Caco-2 (cell line): ENCODE measurements around the gene MCC. TPM values are rescaled to one million over a fixed set of nuclear protein-coding genes. Genes with fewer than 3 reads are reported as not detected.

Experiments
- BruUV-seq: library from RNA; stranded (reverse); fragments of 400-500 nt; replicated peaks from 2 replicates; lab custom pipeline; 2021; lab: Mats Ljungman, UMichigan
- CTCF ChIA-PET: fragments of 300-600 bp; sonication (Branson Sonifier 250); formaldehyde crosslinking; loops from one replicate; lab custom pipeline; 2022; ENCODE audit warnings: antibody characterized with exemption; lab: Charles Lee
- POLR2A ChIA-PET: fragments of 300-600 bp; sonication (Branson Sonifier 250); formaldehyde crosslinking; loops from one replicate; lab custom pipeline; 2022; ENCODE audit warnings: antibody characterized with exemption; lab: Charles Lee
- DNase-seq, 2 experiments: peaks; one replicate each; pipeline versions ENCODE4 v3.0.0 to v3.0.0-alpha.2; 2020 to 2022
- H3K27me3 ChIP-seq: replicated peaks from 2 replicates; pipeline ENCODE4 v1.6.0; 2011; ENCODE audit warnings: low read length; ENCODE audit not compliant: control insufficient read depth, insufficient read depth
- H3K36me3 ChIP-seq: 2 replicates; pipeline ENCODE4 v1.5.1; 2011; ENCODE audit warnings: low read length; ENCODE audit not compliant: control insufficient read depth, insufficient read depth
- H3K4me1 ChIP-seq: fragments of 250-450 bp; sonication (Bioruptor Pico); 2 replicates; pipeline ENCODE4 v1.5.1; 2020; ENCODE audit warnings: mild to moderate bottlenecking
- H3K4me3 ChIP-seq: 2 replicates; pipeline ENCODE4 v1.5.1; 2011; ENCODE audit warnings: low read depth, mild to moderate bottlenecking, control low read depth, low read length
- H3K9me3 ChIP-seq: fragments of 250-450 bp; sonication (Bioruptor Pico); 2 replicates; pipeline ENCODE4 v1.5.1; 2020; ENCODE audit warnings: mild to moderate bottlenecking, moderate library complexity
- H3K27ac Mint-ChIP-seq: one replicate; pipeline ENCODE4 v1.8.0; 2022; ENCODE audit warnings: mixed read lengths; ENCODE audit not compliant: unreplicated experiment
- H3K27me3 Mint-ChIP-seq: one replicate; pipeline ENCODE4 v1.8.0; 2022; ENCODE audit warnings: mixed read lengths; ENCODE audit not compliant: insufficient read depth, unreplicated experiment
- H3K36me3 Mint-ChIP-seq: one replicate; pipeline ENCODE4 v1.8.0; 2022; ENCODE audit warnings: mild to moderate bottlenecking, mixed read lengths; ENCODE audit not compliant: insufficient read depth, unreplicated experiment
- H3K4me1 Mint-ChIP-seq: one replicate; pipeline ENCODE4 v1.8.0; 2022; ENCODE audit warnings: low read depth, mixed read lengths; ENCODE audit not compliant: unreplicated experiment
- H3K4me3 Mint-ChIP-seq: one replicate; pipeline ENCODE4 v1.8.0; 2022; ENCODE audit warnings: mild to moderate bottlenecking, moderate library complexity, mixed read lengths; ENCODE audit not compliant: unreplicated experiment
- H3K9me3 Mint-ChIP-seq: one replicate; pipeline ENCODE4 v1.8.0; 2022; ENCODE audit warnings: mixed read lengths; ENCODE audit not compliant: unreplicated experiment
- intact Hi-C: fragments of 100-400 bp; cut with micrococcal nuclease; formaldehyde crosslinking; loops from one replicate; pipeline ENCODE4 v1.10.0; 2022; ENCODE audit not compliant: unreplicated experiment
- total RNA-seq: library from RNA; stranded (reverse); gene quantifications from 2 replicates; pipeline ENCODE4 v1.2.3, GENCODE V29; 2022
- TF ChIP-seq, protein P1 (sequence below), 2 experiments: fragments of 200-600 bp in 1 of 2; IDR thresholded peaks; 1 replicate in 1 of 2; 2 replicates in 1 of 2; pipeline versions ENCODE4 v1.5.1 to v1.8.0; 2011 to 2022; ENCODE audit warnings: antibody characterized with exemption in 1 of 2, control low read depth in 1 of 2, inconsistent platforms in 1 of 2, low read depth in 1 of 2, low read length in 1 of 2, mild to moderate bottlenecking in 1 of 2, moderate library complexity in 1 of 2; ENCODE audit not compliant: insufficient read depth in 1 of 2, severe bottlenecking in 1 of 2, unreplicated experiment in 1 of 2

Gene MCC
- total RNA-seq, 1 experiment from 2014 or later, result 0.09 TPM

DNA sequence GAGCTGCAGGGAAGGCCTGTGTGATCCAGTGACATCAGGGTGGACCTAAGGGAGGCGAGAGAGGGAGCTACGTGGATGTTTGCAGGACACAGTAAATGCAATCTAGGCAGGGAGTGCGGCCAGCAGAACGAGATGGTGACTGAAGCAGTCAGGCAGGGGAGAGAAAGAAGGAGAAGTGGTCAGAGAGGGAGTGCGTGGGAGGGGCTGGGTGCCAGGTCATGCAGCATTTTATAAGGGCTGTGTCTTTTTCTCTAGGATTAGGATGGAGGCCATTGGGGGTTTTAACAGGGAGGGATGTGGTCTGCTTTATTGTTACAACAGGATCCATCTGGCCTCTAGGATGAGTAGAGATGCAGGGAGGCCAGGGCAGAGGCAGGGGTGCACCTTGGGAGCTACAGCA lies 431.3 kb downstream of the MCC start:
- POLR2A ChIA-PET, result interaction anchor here (0.6 kb wide), 1 partner anchor 28 kb away, joined by 4 read pairs; no protein-coding TSS in a partner anchor
- intact Hi-C loops, result loop anchor here (1.0 kb wide), 1 partner anchor 273 kb away; no protein-coding TSS in a partner anchor

DNA sequence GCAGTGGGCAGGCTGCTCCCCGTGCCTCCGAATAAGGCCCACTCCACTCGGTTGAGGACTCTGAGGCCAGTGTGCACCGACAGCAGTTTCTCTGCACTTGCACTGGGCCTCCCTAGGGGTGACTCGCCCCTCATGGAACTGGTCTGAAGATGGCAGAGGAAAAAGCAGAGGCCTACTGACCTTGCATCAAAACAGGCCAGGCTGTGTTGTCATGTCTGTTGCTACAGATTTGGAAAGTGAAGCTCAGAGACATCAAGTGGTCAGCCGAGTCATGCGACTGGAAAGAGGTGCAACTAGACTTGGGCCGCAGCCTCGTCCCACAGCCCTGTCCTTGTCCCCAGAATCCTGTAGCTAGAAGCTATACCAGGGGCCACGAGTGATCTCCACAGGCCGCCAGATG lies 433.4 kb downstream of the MCC start:
- no peak overlapping the region for H3K4me3 ChIP-seq
- Mint-ChIP-seq H3K9me3 (no peaks in the 10 kb centered on the region), H3K4me1 (no peaks in the 10 kb centered on the region), H3K27ac (no peak overlapping the region), H3K27me3 (peaks cover 4% of the 10 kb centered on the region), H3K36me3 (no peaks in the 10 kb centered on the region), H3K4me3 (no peak overlapping the region)
- ChIA-PET CTCF (no interaction called here), POLR2A (no interaction called here)
- no TSS peak for BruUV-seq
- intact Hi-C loops, result no loop called here
- DNase-seq, result no peak
- TF ChIP-seq, protein P1, sequence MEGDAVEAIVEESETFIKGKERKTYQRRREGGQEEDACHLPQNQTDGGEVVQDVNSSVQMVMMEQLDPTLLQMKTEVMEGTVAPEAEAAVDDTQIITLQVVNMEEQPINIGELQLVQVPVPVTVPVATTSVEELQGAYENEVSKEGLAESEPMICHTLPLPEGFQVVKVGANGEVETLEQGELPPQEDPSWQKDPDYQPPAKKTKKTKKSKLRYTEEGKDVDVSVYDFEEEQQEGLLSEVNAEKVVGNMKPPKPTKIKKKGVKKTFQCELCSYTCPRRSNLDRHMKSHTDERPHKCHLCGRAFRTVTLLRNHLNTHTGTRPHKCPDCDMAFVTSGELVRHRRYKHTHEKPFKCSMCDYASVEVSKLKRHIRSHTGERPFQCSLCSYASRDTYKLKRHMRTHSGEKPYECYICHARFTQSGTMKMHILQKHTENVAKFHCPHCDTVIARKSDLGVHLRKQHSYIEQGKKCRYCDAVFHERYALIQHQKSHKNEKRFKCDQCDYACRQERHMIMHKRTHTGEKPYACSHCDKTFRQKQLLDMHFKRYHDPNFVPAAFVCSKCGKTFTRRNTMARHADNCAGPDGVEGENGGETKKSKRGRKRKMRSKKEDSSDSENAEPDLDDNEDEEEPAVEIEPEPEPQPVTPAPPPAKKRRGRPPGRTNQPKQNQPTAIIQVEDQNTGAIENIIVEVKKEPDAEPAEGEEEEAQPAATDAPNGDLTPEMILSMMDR (IDR thresholded peaks at IDR 0.05; ENCODE audit: insufficient read depth in 1 of 2, low read depth in 1 of 2, low read length in 1 of 2, severe bottlenecking in 1 of 2, unreplicated experiment in 1 of 2), result no peak
- H3K27me3 ChIP-seq, result no peaks in the 10 kb centered on the region
- H3K4me1 ChIP-seq, result no peaks in the 10 kb centered on the region
- no peaks in the 10 kb centered on the region for H3K9me3 ChIP-seq
- H3K36me3 ChIP-seq, result no peaks in the 10 kb centered on the region

More for the DNA sequence above, 431.3 kb downstream of the MCC start:
- TF ChIP-seq, protein P1 (IDR thresholded peaks at IDR 0.05; ENCODE audit: insufficient read depth in 1 of 2, low read depth in 1 of 2, low read length in 1 of 2, severe bottlenecking in 1 of 2, unreplicated experiment in 1 of 2), result no peak
- H3K27me3 Mint-ChIP-seq, result peaks cover 10% of the 10 kb centered on the region
- no peaks in the 10 kb centered on the region for H3K4me1 ChIP-seq
- H3K27ac Mint-ChIP-seq, result no peak overlapping the region
- no peak overlapping the region for H3K4me3 Mint-ChIP-seq
- H3K36me3 Mint-ChIP-seq, result no peaks in the 10 kb centered on the region
- BruUV-seq, result no TSS peak
- no peaks in the 10 kb centered on the region for H3K9me3 Mint-ChIP-seq
- no peaks in the 10 kb centered on the region for H3K4me1 Mint-ChIP-seq
- H3K27me3 ChIP-seq, result no peaks in the 10 kb centered on the region
- H3K36me3 ChIP-seq, result no peaks in the 10 kb centered on the region
- H3K9me3 ChIP-seq, result no peaks in the 10 kb centered on the region
- CTCF ChIA-PET, result no interaction called here
- no peak overlapping the region for H3K4me3 ChIP-seq
- no peak for DNase-seq

DNA sequence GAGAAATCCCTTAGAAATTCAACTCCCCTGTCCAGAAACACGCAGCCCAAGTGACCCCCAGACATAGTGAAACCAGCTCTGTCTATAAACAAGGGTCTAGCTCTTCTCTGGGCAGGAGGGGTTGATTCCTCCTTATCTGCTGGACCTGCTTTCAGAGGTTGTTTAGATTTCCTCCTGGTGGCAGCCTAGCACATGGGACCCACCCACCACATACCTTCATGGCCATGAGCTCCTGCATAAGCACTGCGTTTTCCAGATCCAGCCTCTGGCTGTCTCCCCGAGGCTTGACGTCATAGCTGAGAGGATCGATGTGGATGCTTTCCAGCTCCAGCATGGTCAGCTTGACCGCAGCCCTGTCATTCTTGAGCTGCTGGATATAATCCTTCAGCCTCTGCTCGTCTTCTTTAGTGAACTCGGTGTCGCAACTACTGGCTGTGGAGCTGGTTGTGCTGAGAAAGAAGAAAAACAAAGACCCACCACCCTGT lies 434.7 kb downstream of the MCC start:
- H3K9me3 Mint-ChIP-seq, result no peaks in the 10 kb centered on the region
- POLR2A ChIA-PET, result no interaction called here
- intact Hi-C loops, result no loop called here
- H3K36me3 Mint-ChIP-seq, result no peaks in the 10 kb centered on the region
- no peaks in the 10 kb centered on the region for H3K4me1 Mint-ChIP-seq
- no peak overlapping the region for H3K27ac Mint-ChIP-seq
- Histone ChIP-seq H3K4me1 (no peaks in the 10 kb centered on the region), H3K36me3 (no peaks in the 10 kb centered on the region), H3K27me3 (no peaks in the 10 kb centered on the region), H3K4me3 (no peak overlapping the region), H3K9me3 (no peaks in the 10 kb centered on the region)
- H3K4me3 Mint-ChIP-seq, result no peak overlapping the region
- DNase-seq, result no peak
- no TSS peak for BruUV-seq
- CTCF ChIA-PET, result interaction anchor here (1.1 kb wide), 1 partner anchor 27 kb away, joined by 3 read pairs; no protein-coding TSS in a partner anchor
- no peaks in the 10 kb centered on the region for H3K27me3 Mint-ChIP-seq
- TF ChIP-seq, protein P1 (IDR thresholded peaks at IDR 0.05; ENCODE audit: insufficient read depth in 1 of 2, low read depth in 1 of 2, low read length in 1 of 2, severe bottlenecking in 1 of 2, unreplicated experiment in 1 of 2), result no peak
